Measurements from ENCODE around the gene CDADC1.

GRCh38 chr13:49219647-49220035, 28.1 kb upstream of the CDADC1 start:
- TF ChIP-seq, protein P1, sequence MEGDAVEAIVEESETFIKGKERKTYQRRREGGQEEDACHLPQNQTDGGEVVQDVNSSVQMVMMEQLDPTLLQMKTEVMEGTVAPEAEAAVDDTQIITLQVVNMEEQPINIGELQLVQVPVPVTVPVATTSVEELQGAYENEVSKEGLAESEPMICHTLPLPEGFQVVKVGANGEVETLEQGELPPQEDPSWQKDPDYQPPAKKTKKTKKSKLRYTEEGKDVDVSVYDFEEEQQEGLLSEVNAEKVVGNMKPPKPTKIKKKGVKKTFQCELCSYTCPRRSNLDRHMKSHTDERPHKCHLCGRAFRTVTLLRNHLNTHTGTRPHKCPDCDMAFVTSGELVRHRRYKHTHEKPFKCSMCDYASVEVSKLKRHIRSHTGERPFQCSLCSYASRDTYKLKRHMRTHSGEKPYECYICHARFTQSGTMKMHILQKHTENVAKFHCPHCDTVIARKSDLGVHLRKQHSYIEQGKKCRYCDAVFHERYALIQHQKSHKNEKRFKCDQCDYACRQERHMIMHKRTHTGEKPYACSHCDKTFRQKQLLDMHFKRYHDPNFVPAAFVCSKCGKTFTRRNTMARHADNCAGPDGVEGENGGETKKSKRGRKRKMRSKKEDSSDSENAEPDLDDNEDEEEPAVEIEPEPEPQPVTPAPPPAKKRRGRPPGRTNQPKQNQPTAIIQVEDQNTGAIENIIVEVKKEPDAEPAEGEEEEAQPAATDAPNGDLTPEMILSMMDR (conservative IDR thresholded peaks at IDR 0.05 in 1 of 2, IDR thresholded peaks at IDR 0.05 in 1 of 2; ENCODE audit: low read depth in 1 of 2, low read length in 2 of 2), result no peak
- TF ChIP-seq EZH2 (IDR thresholded peaks at IDR 0.05; ENCODE audit: low read length, missing control alignments), result no peak
